Cardiac septum (tissue), 1 donor: Measurements from ENCODE around the gene FCRLB. TPM values are rescaled to one million over a fixed set of nuclear protein-coding genes. Genes with fewer than 3 reads are reported as not detected.

Experiments used
- DNase-seq: peaks from one replicate; pipeline ENCODE4 v3.0.0-alpha.2; 2020; ENCODE audit warnings: low spot score
- intact Hi-C: fragments of 100-400 bp; cut with DNase I; formaldehyde crosslinking; loops from one replicate; pipeline ENCODE4 v1.14.0; 2022
- total RNA-seq: library from RNA; stranded (reverse); fragmentation: NEBNext Ultra II Directional; extraction: Animal tissue kit (Norgen Biotek cat#: 25700); gene quantifications from one replicate; pipeline ENCODE4 v1.2.1, GENCODE V29; 2021
- donor health status: DM: no; HTN: no; CAD: no.

FCRLB gene
- total RNA-seq, 1 donor from 2014 or later, result 0.38 TPM

- intact Hi-C loops, result no loop called here
- no peak for DNase-seq
These were observed 52.4 kb downstream of the FCRLB start for GRCh38 chr1:161773791-161774190.

DNA sequence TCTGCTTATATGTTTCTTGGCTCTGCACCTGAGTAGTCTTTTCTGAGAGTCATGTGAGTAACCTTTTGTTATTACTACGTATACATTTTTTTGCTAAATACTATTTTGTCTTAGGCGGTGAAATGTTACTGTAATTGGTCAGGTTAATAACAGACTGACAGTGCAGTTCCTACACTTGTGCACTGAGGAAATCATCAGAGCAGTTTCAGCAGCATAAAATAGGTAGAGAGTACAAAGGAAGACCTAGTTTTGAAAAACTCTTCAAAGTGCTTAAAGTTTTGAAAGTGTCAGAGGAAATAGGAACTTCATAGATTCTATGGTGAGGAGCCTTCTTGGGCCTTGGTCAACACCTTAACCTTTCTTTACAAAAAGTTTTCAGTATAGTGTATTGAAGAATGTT lies 55.9 kb downstream of the FCRLB start:
- intact Hi-C loops, result no loop called here
- DNase-seq, result no peak

Other genes with a start within 250 kb of the FCRLB start
- 19.2 TPM for gene FCGR2A, start 216.1 kb upstream of the FCRLB start, total RNA-seq
- 1.9 TPM for gene HSPA6, start 197.0 kb upstream of the FCRLB start, total RNA-seq
- 14.7 TPM for gene FCGR3A, start 171.7 kb upstream of the FCRLB start, total RNA-seq
- 8.4 TPM for gene FCGR3B, start 90.4 kb upstream of the FCRLB start, total RNA-seq
- gene FCGR2B, start 58.4 kb upstream of the FCRLB start, total RNA-seq, result 5.6 TPM
- gene FCRLA, start 14.3 kb upstream of the FCRLB start, total RNA-seq, result 0.40 TPM
- gene DUSP12, start 28.2 kb downstream of the FCRLB start, total RNA-seq, result 8.2 TPM
- gene ATF6, start 44.8 kb downstream of the FCRLB start, total RNA-seq, result 14.9 TPM